HAP-1 (cell line): ENCODE data around the gene CORO7.
A peak's percentile ranks its signal among the peaks of the same experiment; 100 is the strongest.

Source experiments
- DNase-seq, 2 experiments: peaks; one replicate each; pipeline ENCODE4 v3.0.0-alpha.2; 2016 to 2020; ENCODE audit warnings: low spot score in 2 of 2
- H3K27me3 ChIP-seq: fragments of 250-450 bp; sonication (Bioruptor Pico); 2 replicates; pipeline ENCODE4 v1.5.1; 2020; ENCODE audit warnings: low read depth, mild to moderate bottlenecking, moderate library complexity
- H3K36me3 ChIP-seq: fragments of 250-450 bp; sonication (Bioruptor Pico); replicated peaks from 2 replicates; pipeline ENCODE4 v1.5.1; 2020; ENCODE audit warnings: mild to moderate bottlenecking
- H3K4me1 ChIP-seq: fragments of 250-450 bp; sonication (Bioruptor Pico); 2 replicates; pipeline ENCODE4 v1.5.1; 2020; ENCODE audit warnings: mild to moderate bottlenecking
- H3K4me3 ChIP-seq: fragments of 250-450 bp; sonication (Bioruptor Pico); 2 replicates; pipeline ENCODE4 v1.5.1; 2020; ENCODE audit warnings: mild to moderate bottlenecking, moderate library complexity
- H3K9me3 ChIP-seq: fragments of 250-450 bp; sonication (Bioruptor Pico); 2 replicates; pipeline ENCODE4 v1.5.1; 2020; ENCODE audit warnings: mild to moderate bottlenecking, moderate library complexity
- in situ Hi-C: fragments of 300-500 bp; cut with MboI; formaldehyde crosslinking; loops from 3 replicates; pipeline ENCODE4 v1.14.3; 2020; ENCODE audit warnings: low sequenced_read_pairs, inconsistent platforms, mixed read lengths

CORO7 gene

GRCh38 chr16:4317532-4318450, 98.6 kb downstream of the CORO7 start:
- no peaks in the 10 kb centered on the region for H3K36me3 ChIP-seq
- peaks cover 35% of the 10 kb centered on the region for H3K4me1 ChIP-seq
- DNase-seq = no peak
- no peaks in the 10 kb centered on the region for H3K27me3 ChIP-seq
- H3K9me3 ChIP-seq = no peaks in the 10 kb centered on the region
- in situ Hi-C loops = no loop called here
- H3K4me3 ChIP-seq = peak overlapping the region; percentile 65

GRCh38 chr16:4316864-4317531, 99.4 kb downstream of the CORO7 start:
- no peak for DNase-seq
- in situ Hi-C loops = no loop called here
- Histone ChIP-seq H3K4me3 (peak overlapping the region; percentile 65), H3K4me1 (peaks cover 35% of the 10 kb centered on the region), H3K27me3 (no peaks in the 10 kb centered on the region), H3K36me3 (no peaks in the 10 kb centered on the region), H3K9me3 (no peaks in the 10 kb centered on the region)

- peak overlapping the region; percentile 65 for H3K4me3 ChIP-seq
Measured at GRCh38 chr16:4316108-4316863, 100.1 kb downstream of the CORO7 start.

GRCh38 chr16:4315186-4316107, 100.9 kb downstream of the CORO7 start, which contains the start of gene GLIS2:
GLIS2 (plus strand) TSS chr16:4316067; CDS start chr16:4332281, 16,214 bp downstream.
- peak; percentile 90 to 91 for DNase-seq
- peaks cover 35% of the 10 kb centered on the region for H3K4me1 ChIP-seq
- peak within 1 kb of the TSS; percentile 65 for H3K4me3 ChIP-seq
- no peaks in the 10 kb centered on the region for H3K9me3 ChIP-seq
- in situ Hi-C loops = no loop called here
- H3K27me3 ChIP-seq = no peaks in the 10 kb centered on the region
- no peaks in the 10 kb centered on the region for H3K36me3 ChIP-seq

More at GRCh38 chr16:4316108-4316863, 100.1 kb downstream of the CORO7 start:
- no peaks in the 10 kb centered on the region for H3K27me3 ChIP-seq
- H3K36me3 ChIP-seq = no peaks in the 10 kb centered on the region
- in situ Hi-C loops = no loop called here
- DNase-seq = no peak
- H3K4me1 ChIP-seq = peaks cover 35% of the 10 kb centered on the region
- no peaks in the 10 kb centered on the region for H3K9me3 ChIP-seq

- Histone ChIP-seq H3K4me3 (peak overlapping the region; percentile 54), H3K27me3 (no peaks in the 10 kb centered on the region), H3K4me1 (peaks cover 35% of the 10 kb centered on the region), H3K9me3 (no peaks in the 10 kb centered on the region), H3K36me3 (no peaks in the 10 kb centered on the region)
- DNase-seq = peak; percentile 55 to 63
- in situ Hi-C loops = no loop called here
Measured at GRCh38 chr16:4314532-4315185, 101.7 kb downstream of the CORO7 start.

- no peaks in the 10 kb centered on the region for H3K36me3 ChIP-seq
- H3K27me3 ChIP-seq = no peaks in the 10 kb centered on the region
- peak overlapping the region; percentile 16 for H3K4me3 ChIP-seq
- peaks cover 30% of the 10 kb centered on the region for H3K4me1 ChIP-seq
- H3K9me3 ChIP-seq = no peaks in the 10 kb centered on the region
- peak; percentile 19 to 83 for DNase-seq
- in situ Hi-C loops = no loop called here
Measured at GRCh38 chr16:4313563-4314531, 102.5 kb downstream of the CORO7 start.

GRCh38 chr16:4309833-4310266, 106.5 kb downstream of the CORO7 start:
- no peak overlapping the region for H3K4me3 ChIP-seq
- in situ Hi-C loops = no loop called here
- peaks cover 10% of the 10 kb centered on the region for H3K36me3 ChIP-seq
- H3K4me1 ChIP-seq = peaks cover 17% of the 10 kb centered on the region
- no peaks in the 10 kb centered on the region for H3K27me3 ChIP-seq
- no peaks in the 10 kb centered on the region for H3K9me3 ChIP-seq
- peak in 1 of 2 experiments; percentile 44 for DNase-seq

GRCh38 chr16:4309102-4309832, 107.1 kb downstream of the CORO7 start:
- no peaks in the 10 kb centered on the region for H3K9me3 ChIP-seq
- H3K36me3 ChIP-seq = peaks cover 10% of the 10 kb centered on the region
- peaks cover 13% of the 10 kb centered on the region for H3K4me1 ChIP-seq
- no peak for DNase-seq
- in situ Hi-C loops = no loop called here
- no peak overlapping the region for H3K4me3 ChIP-seq
- H3K27me3 ChIP-seq = no peaks in the 10 kb centered on the region

GRCh38 chr16:4307215-4308037, 109.0 kb downstream of the CORO7 start:
- Histone ChIP-seq H3K4me3 (peak overlapping the region; percentile 66), H3K4me1 (peaks cover 9% of the 10 kb centered on the region), H3K9me3 (no peaks in the 10 kb centered on the region), H3K27me3 (no peaks in the 10 kb centered on the region), H3K36me3 (peaks cover 12% of the 10 kb centered on the region)
- in situ Hi-C loops = no loop called here
- DNase-seq = peak; percentile 90 to 97

- in situ Hi-C loops = no loop called here
- peaks cover 9% of the 10 kb centered on the region for H3K4me1 ChIP-seq
- H3K36me3 ChIP-seq = peaks cover 12% of the 10 kb centered on the region
- no peaks in the 10 kb centered on the region for H3K27me3 ChIP-seq
- H3K9me3 ChIP-seq = no peaks in the 10 kb centered on the region
- peak overlapping the region; percentile 66 for H3K4me3 ChIP-seq
- DNase-seq = peak in 1 of 2 experiments; percentile 54
Measured at GRCh38 chr16:4306470-4307214, 109.8 kb downstream of the CORO7 start.
